Measurements from ENCODE around the gene NTM.

The NTM gene

DNA sequence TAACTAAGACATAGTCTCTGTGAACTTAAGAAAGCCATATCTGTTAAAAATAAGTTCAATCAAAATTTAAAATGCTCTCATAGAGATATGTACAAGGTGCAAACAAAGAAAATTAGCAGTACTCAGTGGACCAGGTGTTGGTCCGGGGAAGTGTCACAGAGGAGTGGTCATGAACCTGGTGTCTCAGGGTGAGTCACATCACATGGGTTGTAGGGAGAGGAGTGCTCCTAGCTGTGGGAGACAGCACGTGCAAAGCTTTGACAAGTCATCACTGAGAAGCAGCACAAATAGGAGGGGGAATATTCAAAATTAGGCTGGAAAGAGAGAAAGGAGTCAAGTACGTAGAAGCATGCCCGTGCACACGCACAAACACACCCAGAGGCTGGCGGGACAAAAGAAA is 438.1 kb downstream of the NTM start:
- Histone ChIP-seq H4K5ac (ENCODE audit: low read length) (no peak overlapping the region), H3K4me3 (ENCODE audit: low read length) (no peak overlapping the region), H4K8ac (ENCODE audit: low read depth, low read length) (no peak overlapping the region), H3K36me3 (ENCODE audit: control insufficient read depth, insufficient read depth, low read length) (no peaks in the 10 kb centered on the region), H3K79me2 (ENCODE audit: control insufficient read depth, insufficient read depth, low read length) (no peaks in the 10 kb centered on the region), H3K4me1 (ENCODE audit: control insufficient read depth, low read depth, low read length) (no peaks in the 10 kb centered on the region), H3K56ac (ENCODE audit: low read length) (no peak overlapping the region), H3K23ac (ENCODE audit: low read length) (no peak overlapping the region), H3K27me3 (ENCODE audit: insufficient read depth, low read length, poor library complexity) (no peaks in the 10 kb centered on the region), H2BK5ac (ENCODE audit: low read length) (no peak overlapping the region), H3K79me1 (ENCODE audit: low read length) (no peaks in the 10 kb centered on the region), H3K4me2 (ENCODE audit: low read length) (no peak overlapping the region), H2AK5ac (ENCODE audit: low read length) (no peak overlapping the region), H2BK15ac (replicated peaks; ENCODE audit: low read depth) (no peak overlapping the region), H3K18ac (ENCODE audit: low read length) (no peak overlapping the region), H3K4ac (ENCODE audit: low read depth, low read length) (no peak overlapping the region), H2BK120ac (ENCODE audit: low read depth, low read length) (no peak overlapping the region), H3K9ac (ENCODE audit: low read length) (no peak overlapping the region), H3K27ac (ENCODE audit: low read depth, low read length) (no peak overlapping the region)
- WGBS (ENCODE audit: extremely low coverage, insufficient coverage, low lambda C conversion rate) = no CpG with 5 or more reads among the region's 6 CpGs
- DNase-seq = no peak

DNA sequence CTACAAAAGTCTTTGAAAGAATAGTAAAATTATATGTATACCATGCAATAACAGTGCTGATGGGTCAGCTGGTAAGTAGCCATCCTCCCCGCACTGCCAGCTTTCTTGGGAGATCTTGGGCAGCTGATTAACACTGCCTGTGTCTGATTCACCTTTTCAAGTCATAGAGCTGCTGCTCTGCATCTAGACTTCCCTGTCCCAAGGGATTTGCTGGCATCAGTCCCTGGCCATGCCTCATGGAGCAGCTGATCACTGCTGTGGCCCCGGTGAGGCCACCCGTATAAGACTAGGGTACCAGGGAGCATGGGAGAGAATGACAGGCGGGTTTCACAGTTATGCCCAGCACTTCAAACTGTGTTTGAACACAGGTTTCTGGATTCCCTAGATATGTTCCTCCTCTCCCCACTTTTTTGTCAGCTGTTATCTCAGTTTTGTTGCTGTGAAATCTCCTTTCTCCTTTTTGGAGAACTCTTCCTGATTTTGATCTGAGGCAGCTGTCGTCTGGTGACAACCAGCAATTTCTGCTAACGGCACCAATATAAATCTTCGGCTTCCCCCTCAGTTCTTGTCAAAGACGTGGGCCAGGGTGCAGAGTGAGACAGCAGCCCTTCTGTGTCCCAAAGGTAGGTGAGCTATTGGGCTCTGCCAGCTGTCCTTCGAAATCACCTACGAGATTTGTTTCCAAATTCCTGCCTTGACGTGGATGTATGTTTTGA is 438.9 kb downstream of the NTM start:
- no peaks in the 10 kb centered on the region for H3K27me3 ChIP-seq (ENCODE audit: insufficient read depth, low read length, poor library complexity)
- no peaks in the 10 kb centered on the region for H3K4me1 ChIP-seq (ENCODE audit: control insufficient read depth, low read depth, low read length)
- no peak overlapping the region for H3K4me2 ChIP-seq (ENCODE audit: low read length)
- H2BK120ac ChIP-seq (ENCODE audit: low read depth, low read length) = no peak overlapping the region
- H3K36me3 ChIP-seq (ENCODE audit: control insufficient read depth, insufficient read depth, low read length) = no peaks in the 10 kb centered on the region
- H2AK5ac ChIP-seq (ENCODE audit: low read length) = no peak overlapping the region
- no peak overlapping the region for H2BK5ac ChIP-seq (ENCODE audit: low read length)
- H3K18ac ChIP-seq (ENCODE audit: low read length) = no peak overlapping the region
- H3K56ac ChIP-seq (ENCODE audit: low read length) = no peak overlapping the region
- no peak overlapping the region for H2BK15ac ChIP-seq (replicated peaks; ENCODE audit: low read depth)
- H3K4me3 ChIP-seq (ENCODE audit: low read length) = no peak overlapping the region
- H3K79me1 ChIP-seq (ENCODE audit: low read length) = no peaks in the 10 kb centered on the region
- H3K79me2 ChIP-seq (ENCODE audit: control insufficient read depth, insufficient read depth, low read length) = no peaks in the 10 kb centered on the region
- no CpG with 5 or more reads among the region's 11 CpGs for WGBS (ENCODE audit: extremely low coverage, insufficient coverage, low lambda C conversion rate)
- no peak for DNase-seq
- H4K5ac ChIP-seq (ENCODE audit: low read length) = no peak overlapping the region
- no peak overlapping the region for H3K4ac ChIP-seq (ENCODE audit: low read depth, low read length)
- H3K27ac ChIP-seq (ENCODE audit: low read depth, low read length) = no peak overlapping the region
- H4K8ac ChIP-seq (ENCODE audit: low read depth, low read length) = no peak overlapping the region
- H3K9ac ChIP-seq (ENCODE audit: low read length) = no peak overlapping the region
- H3K23ac ChIP-seq (ENCODE audit: low read length) = no peak overlapping the region

DNA sequence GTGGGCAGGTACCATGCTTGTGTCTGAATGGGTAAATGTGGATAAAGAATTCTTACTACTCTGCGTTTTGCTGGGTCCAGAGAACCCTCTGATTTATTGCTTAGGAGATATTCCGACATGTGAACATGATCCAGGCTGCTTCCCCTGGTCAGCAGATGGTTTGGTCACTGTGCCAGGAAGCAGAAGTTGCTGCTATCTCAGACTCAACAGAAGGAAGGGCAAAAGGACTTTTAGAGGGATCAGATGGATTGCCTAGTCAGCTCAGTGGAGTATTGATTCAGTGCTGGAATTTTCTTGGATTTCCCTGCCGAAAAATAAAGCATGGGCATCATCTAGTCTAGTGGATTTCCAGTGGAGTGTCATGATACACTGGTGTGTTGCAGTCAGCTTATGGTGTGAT is 440.1 kb downstream of the NTM start:
- H3K27me3 ChIP-seq (ENCODE audit: insufficient read depth, low read length, poor library complexity) = no peaks in the 10 kb centered on the region
- H2BK120ac ChIP-seq (ENCODE audit: low read depth, low read length) = no peak overlapping the region
- no peaks in the 10 kb centered on the region for H3K36me3 ChIP-seq (ENCODE audit: control insufficient read depth, insufficient read depth, low read length)
- H3K79me1 ChIP-seq (ENCODE audit: low read length) = no peaks in the 10 kb centered on the region
- H2BK15ac ChIP-seq (replicated peaks; ENCODE audit: low read depth) = no peak overlapping the region
- no peak overlapping the region for H3K27ac ChIP-seq (ENCODE audit: low read depth, low read length)
- no peak overlapping the region for H4K8ac ChIP-seq (ENCODE audit: low read depth, low read length)
- H3K23ac ChIP-seq (ENCODE audit: low read length) = no peak overlapping the region
- no peak overlapping the region for H3K4me2 ChIP-seq (ENCODE audit: low read length)
- H3K79me2 ChIP-seq (ENCODE audit: control insufficient read depth, insufficient read depth, low read length) = no peaks in the 10 kb centered on the region
- no peak overlapping the region for H2AK5ac ChIP-seq (ENCODE audit: low read length)
- no peak overlapping the region for H3K18ac ChIP-seq (ENCODE audit: low read length)
- no peak overlapping the region for H4K5ac ChIP-seq (ENCODE audit: low read length)
- WGBS (ENCODE audit: extremely low coverage, insufficient coverage, low lambda C conversion rate) = no CpG with 5 or more reads among the region's 3 CpGs
- no peak overlapping the region for H3K4ac ChIP-seq (ENCODE audit: low read depth, low read length)
- no peaks in the 10 kb centered on the region for H3K4me1 ChIP-seq (ENCODE audit: control insufficient read depth, low read depth, low read length)
- no peak for DNase-seq
- H2BK5ac ChIP-seq (ENCODE audit: low read length) = no peak overlapping the region
- H3K9ac ChIP-seq (ENCODE audit: low read length) = no peak overlapping the region
- H3K56ac ChIP-seq (ENCODE audit: low read length) = no peak overlapping the region
- H3K4me3 ChIP-seq (ENCODE audit: low read length) = no peak overlapping the region

DNA sequence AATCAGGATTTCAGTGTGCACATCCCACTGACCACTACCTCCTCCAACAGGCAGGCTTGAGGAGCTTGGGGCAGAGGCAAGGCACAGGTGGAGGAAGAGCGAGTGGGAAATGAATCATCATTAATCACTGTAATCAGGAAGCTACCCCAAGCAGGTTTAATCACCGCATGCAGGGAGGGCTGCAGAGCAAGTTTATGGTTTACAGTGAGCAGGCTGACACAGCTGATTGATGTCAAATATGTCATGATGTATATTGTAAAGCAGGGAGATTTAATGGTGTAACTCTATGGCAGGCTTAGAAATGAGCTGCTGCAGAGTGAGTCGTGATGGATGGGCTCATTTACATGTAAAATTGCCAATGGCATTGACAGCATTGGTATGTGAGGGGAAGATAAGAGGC is 441.0 kb downstream of the NTM start:
- H3K27me3 ChIP-seq (ENCODE audit: insufficient read depth, low read length, poor library complexity) = no peaks in the 10 kb centered on the region
- no peak overlapping the region for H3K18ac ChIP-seq (ENCODE audit: low read length)
- H3K4me2 ChIP-seq (ENCODE audit: low read length) = no peak overlapping the region
- H2AK5ac ChIP-seq (ENCODE audit: low read length) = no peak overlapping the region
- no peaks in the 10 kb centered on the region for H3K79me2 ChIP-seq (ENCODE audit: control insufficient read depth, insufficient read depth, low read length)
- no peak overlapping the region for H4K5ac ChIP-seq (ENCODE audit: low read length)
- no peak overlapping the region for H3K4me3 ChIP-seq (ENCODE audit: low read length)
- H4K8ac ChIP-seq (ENCODE audit: low read depth, low read length) = no peak overlapping the region
- H3K56ac ChIP-seq (ENCODE audit: low read length) = no peak overlapping the region
- H3K4ac ChIP-seq (ENCODE audit: low read depth, low read length) = no peak overlapping the region
- no peak overlapping the region for H3K23ac ChIP-seq (ENCODE audit: low read length)
- H2BK5ac ChIP-seq (ENCODE audit: low read length) = no peak overlapping the region
- no peaks in the 10 kb centered on the region for H3K79me1 ChIP-seq (ENCODE audit: low read length)
- no peak overlapping the region for H3K27ac ChIP-seq (ENCODE audit: low read depth, low read length)
- H3K4me1 ChIP-seq (ENCODE audit: control insufficient read depth, low read depth, low read length) = no peaks in the 10 kb centered on the region
- no peak overlapping the region for H2BK120ac ChIP-seq (ENCODE audit: low read depth, low read length)
- no peaks in the 10 kb centered on the region for H3K36me3 ChIP-seq (ENCODE audit: control insufficient read depth, insufficient read depth, low read length)
- no peak overlapping the region for H2BK15ac ChIP-seq (replicated peaks; ENCODE audit: low read depth)
- no CpG with 5 or more reads among the region's 3 CpGs for WGBS (ENCODE audit: extremely low coverage, insufficient coverage, low lambda C conversion rate)
- H3K9ac ChIP-seq (ENCODE audit: low read length) = no peak overlapping the region
- DNase-seq = no peak

DNA sequence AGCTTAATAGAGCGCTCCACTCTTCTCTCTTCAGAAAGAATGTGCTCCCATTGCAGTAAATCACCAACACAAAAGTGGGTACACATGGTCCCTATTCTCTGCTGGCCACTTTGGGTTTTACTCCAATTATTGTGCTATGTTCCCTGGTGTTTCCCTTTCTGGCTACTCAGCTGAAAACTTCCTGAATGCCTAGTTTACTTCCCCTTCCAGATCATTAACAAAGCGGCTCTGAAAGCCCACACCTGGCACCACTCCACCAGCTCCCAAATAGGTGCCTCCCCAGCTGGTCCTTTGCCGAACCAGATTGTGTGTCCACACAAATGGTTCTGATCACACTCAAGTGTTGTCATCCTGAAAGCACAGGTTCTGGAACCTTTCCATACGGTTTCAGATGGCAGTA is 443.7 kb downstream of the NTM start:
- H3K18ac ChIP-seq (ENCODE audit: low read length) = no peak overlapping the region
- no peak overlapping the region for H4K8ac ChIP-seq (ENCODE audit: low read depth, low read length)
- H3K4ac ChIP-seq (ENCODE audit: low read depth, low read length) = no peak overlapping the region
- H3K79me1 ChIP-seq (ENCODE audit: low read length) = no peaks in the 10 kb centered on the region
- H2BK5ac ChIP-seq (ENCODE audit: low read length) = no peak overlapping the region
- WGBS (ENCODE audit: extremely low coverage, insufficient coverage, low lambda C conversion rate) = no CpG with 5 or more reads among the region's 4 CpGs
- H3K27ac ChIP-seq (ENCODE audit: low read depth, low read length) = no peak overlapping the region
- no peaks in the 10 kb centered on the region for H3K27me3 ChIP-seq (ENCODE audit: insufficient read depth, low read length, poor library complexity)
- no peak overlapping the region for H4K5ac ChIP-seq (ENCODE audit: low read length)
- no peak for DNase-seq
- no peak overlapping the region for H3K56ac ChIP-seq (ENCODE audit: low read length)
- H3K4me2 ChIP-seq (ENCODE audit: low read length) = no peak overlapping the region
- H3K79me2 ChIP-seq (ENCODE audit: control insufficient read depth, insufficient read depth, low read length) = no peaks in the 10 kb centered on the region
- no peak overlapping the region for H2BK15ac ChIP-seq (replicated peaks; ENCODE audit: low read depth)
- no peak overlapping the region for H3K9ac ChIP-seq (ENCODE audit: low read length)
- H3K23ac ChIP-seq (ENCODE audit: low read length) = no peak overlapping the region
- no peak overlapping the region for H2BK120ac ChIP-seq (ENCODE audit: low read depth, low read length)
- H3K4me1 ChIP-seq (ENCODE audit: control insufficient read depth, low read depth, low read length) = no peaks in the 10 kb centered on the region
- H3K4me3 ChIP-seq (ENCODE audit: low read length) = no peak overlapping the region
- H3K36me3 ChIP-seq (ENCODE audit: control insufficient read depth, insufficient read depth, low read length) = no peaks in the 10 kb centered on the region
- H2AK5ac ChIP-seq (ENCODE audit: low read length) = no peak overlapping the region

DNA sequence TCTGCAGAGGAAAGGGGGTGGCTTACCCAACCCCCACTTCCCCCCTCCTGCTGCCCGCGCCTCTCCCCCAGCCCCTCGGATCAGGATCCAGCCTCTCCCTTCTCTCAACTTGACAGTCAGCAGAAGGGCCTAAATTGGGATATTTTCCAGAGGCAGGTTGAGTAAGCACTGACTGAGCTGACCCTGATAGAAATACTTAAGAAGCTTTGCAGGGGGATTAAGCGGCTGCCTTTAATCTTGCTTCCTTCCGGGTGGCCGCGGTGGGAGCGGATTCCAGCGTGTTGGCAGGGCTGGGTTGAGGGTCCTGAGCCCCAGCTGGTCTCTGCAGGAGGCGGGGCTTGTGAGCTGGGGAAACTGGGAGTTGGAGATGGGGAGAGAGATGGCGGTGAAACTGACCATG is 445.2 kb downstream of the NTM start:
- no peak overlapping the region for H2AK5ac ChIP-seq (ENCODE audit: low read length)
- no peak overlapping the region for H4K8ac ChIP-seq (ENCODE audit: low read depth, low read length)
- H3K27ac ChIP-seq (ENCODE audit: low read depth, low read length) = no peak overlapping the region
- H3K79me1 ChIP-seq (ENCODE audit: low read length) = no peaks in the 10 kb centered on the region
- H2BK120ac ChIP-seq (ENCODE audit: low read depth, low read length) = no peak overlapping the region
- H3K9ac ChIP-seq (ENCODE audit: low read length) = no peak overlapping the region
- no peaks in the 10 kb centered on the region for H3K36me3 ChIP-seq (ENCODE audit: control insufficient read depth, insufficient read depth, low read length)
- H3K4me1 ChIP-seq (ENCODE audit: control insufficient read depth, low read depth, low read length) = no peaks in the 10 kb centered on the region
- no peaks in the 10 kb centered on the region for H3K27me3 ChIP-seq (ENCODE audit: insufficient read depth, low read length, poor library complexity)
- no peak overlapping the region for H3K23ac ChIP-seq (ENCODE audit: low read length)
- WGBS (ENCODE audit: extremely low coverage, insufficient coverage, low lambda C conversion rate) = no CpG with 5 or more reads among the region's 11 CpGs
- H3K4ac ChIP-seq (ENCODE audit: low read depth, low read length) = no peak overlapping the region
- no peak overlapping the region for H4K5ac ChIP-seq (ENCODE audit: low read length)
- no peak overlapping the region for H2BK15ac ChIP-seq (replicated peaks; ENCODE audit: low read depth)
- H3K18ac ChIP-seq (ENCODE audit: low read length) = no peak overlapping the region
- H3K79me2 ChIP-seq (ENCODE audit: control insufficient read depth, insufficient read depth, low read length) = no peaks in the 10 kb centered on the region
- DNase-seq = peak; percentile 62
- H3K4me2 ChIP-seq (ENCODE audit: low read length) = no peak overlapping the region
- no peak overlapping the region for H3K56ac ChIP-seq (ENCODE audit: low read length)
- H2BK5ac ChIP-seq (ENCODE audit: low read length) = no peak overlapping the region
- H3K4me3 ChIP-seq (ENCODE audit: low read length) = no peak overlapping the region

Measured in mesendoderm (in vitro differentiated cells).